ENCODE results near the gene ZNF14.
"Not testable (repeated sequence)": the region's sequence is repeated elsewhere in the genome, so short reads cannot be mapped to it uniquely, and the experiment has no call there.

Gene ZNF14

DNA sequence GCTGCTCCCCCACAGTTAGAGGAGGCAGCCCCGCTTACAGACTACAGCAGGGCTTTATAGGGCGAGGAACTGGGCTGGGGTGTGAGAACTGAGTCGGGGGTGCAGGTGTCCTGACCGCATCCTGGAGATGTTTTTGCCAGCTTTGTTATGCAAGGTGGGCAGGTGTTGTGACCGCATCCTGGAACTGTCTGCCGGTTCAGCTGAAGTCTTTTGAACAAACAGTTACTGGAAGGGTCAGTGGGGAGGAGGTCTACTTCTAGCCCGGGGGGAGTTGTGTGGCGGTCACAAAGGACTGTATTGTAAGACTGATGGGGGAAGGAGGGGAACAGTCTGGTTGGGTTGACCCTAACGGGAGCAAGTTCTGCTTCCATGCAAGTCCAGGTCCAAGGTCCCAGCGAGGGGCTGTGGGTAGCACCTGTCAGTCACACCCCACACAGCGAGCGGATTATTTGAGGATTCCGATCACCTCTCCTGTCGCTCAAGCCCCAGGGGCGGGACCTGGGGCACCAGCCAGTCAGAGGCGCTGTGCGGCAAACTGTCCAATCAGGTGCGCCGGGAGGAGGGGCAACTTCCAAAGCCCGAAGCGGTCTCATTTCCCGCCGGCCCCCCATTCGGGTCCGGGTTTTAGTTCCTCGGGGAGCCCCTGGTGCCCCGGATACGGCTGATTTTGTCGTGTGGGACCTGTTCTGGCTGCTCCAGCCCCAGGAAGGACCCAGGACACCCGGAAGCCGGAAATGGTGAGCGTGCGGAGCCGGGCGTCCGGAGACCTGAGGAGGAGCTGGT, 64.5 kb downstream of the ZNF14 start, which contains the start of gene ZNF101:
ZNF101 (plus strand) TSS at position 610 of the 783 bp plus-strand sequence; CDS start at position 735, 125 bp downstream.
- POLR2A ChIA-PET (ENCODE audit: low non-redundant PET), result interaction anchor here (1.0 kb wide), 1 partner anchor 197 kb away, joined by 3 read pairs; the partner anchor contains the start of gene ZNF253
- peak within 1 kb of the TSS; percentile 91 for H3K27ac ChIP-seq
- DNase-seq (ENCODE audit: low spot score), result peak; percentile 96
- CTCF ChIA-PET, result interaction anchor here (0.6 kb wide), 1 partner anchor 243 kb away, joined by 3 read pairs; no protein-coding TSS in a partner anchor
- TF ChIP-seq, protein P1, sequence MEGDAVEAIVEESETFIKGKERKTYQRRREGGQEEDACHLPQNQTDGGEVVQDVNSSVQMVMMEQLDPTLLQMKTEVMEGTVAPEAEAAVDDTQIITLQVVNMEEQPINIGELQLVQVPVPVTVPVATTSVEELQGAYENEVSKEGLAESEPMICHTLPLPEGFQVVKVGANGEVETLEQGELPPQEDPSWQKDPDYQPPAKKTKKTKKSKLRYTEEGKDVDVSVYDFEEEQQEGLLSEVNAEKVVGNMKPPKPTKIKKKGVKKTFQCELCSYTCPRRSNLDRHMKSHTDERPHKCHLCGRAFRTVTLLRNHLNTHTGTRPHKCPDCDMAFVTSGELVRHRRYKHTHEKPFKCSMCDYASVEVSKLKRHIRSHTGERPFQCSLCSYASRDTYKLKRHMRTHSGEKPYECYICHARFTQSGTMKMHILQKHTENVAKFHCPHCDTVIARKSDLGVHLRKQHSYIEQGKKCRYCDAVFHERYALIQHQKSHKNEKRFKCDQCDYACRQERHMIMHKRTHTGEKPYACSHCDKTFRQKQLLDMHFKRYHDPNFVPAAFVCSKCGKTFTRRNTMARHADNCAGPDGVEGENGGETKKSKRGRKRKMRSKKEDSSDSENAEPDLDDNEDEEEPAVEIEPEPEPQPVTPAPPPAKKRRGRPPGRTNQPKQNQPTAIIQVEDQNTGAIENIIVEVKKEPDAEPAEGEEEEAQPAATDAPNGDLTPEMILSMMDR (conservative IDR thresholded peaks at IDR 0.05; ENCODE audit: low read depth), result no peak

DNA sequence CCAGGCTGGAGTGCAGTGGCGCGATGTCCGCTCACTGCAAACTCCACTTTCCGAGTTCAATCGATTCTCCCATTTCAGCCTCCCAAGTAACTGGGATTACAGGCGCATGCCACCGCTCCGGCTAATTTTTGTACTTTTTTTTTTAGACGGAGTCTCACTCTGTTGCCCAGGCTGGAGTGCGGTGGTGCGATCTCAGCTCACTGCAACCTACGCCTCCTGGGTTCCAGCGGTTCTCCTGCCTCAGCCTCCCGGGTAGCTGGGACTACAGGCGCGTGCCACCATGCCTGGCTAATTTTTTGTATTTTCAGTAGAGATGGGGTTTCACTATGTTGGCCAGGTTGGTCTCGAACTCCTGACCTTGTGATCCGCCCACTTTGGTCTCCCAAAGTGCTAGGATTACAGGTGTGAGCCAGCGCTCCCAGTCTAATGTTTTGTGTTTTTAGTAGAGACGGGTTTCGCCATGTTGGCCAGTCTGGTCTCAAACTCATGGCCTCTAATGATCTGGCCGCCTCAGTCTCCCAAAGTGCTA, 67.4 kb downstream of the ZNF14 start:
- POLR2A ChIA-PET (ENCODE audit: low non-redundant PET), result interaction anchor here (0.6 kb wide), 1 partner anchor 32 kb away, joined by 5 read pairs; no protein-coding TSS in a partner anchor
- H3K27ac ChIP-seq, CTCF ChIA-PET: not testable (repeated sequence)

DNA sequence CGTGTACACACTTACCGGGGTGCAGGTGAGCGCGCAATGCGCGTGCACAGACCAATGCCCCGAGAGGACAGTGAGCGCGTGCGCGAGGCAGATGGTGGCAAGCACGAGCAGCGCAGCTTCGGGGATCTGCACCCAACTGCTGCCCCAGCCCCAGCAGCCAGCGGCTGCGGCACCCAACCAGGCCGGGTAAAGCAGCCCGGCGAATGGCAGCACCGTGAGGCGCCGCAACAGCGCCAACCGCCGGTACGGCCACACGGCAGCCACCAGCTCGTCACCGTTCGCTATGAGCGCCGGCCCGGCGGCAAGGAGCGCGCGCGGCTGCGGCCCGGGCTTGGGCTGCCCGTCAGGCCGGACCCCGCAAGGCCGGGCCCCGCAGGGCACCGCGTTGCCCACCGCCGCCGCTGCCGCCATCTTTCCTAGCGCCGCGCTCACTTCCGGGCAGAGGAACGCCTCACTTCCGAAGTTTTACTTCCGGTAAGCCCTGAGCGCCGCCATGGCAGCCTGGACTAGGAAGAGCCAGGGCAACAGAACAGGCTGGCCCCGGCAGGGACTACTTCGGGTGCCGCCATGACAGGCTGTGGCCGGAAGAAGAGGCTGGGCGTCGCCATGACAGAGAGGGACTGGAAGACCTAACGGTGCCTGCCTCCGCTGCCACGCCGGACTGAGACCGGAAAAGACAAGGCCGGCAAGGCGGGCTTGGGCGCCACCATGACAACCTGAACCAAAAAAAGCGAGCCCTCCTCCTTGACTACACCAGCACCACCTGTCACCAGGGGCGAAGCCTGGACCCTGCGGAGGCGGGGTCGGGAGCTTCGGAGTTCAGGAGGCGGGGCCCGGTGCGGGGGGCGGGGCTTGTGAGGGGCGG, 69.4 kb downstream of the ZNF14 start, which contains the start of gene ATP13A1:
ATP13A1 (minus strand) TSS at position 421 of the 865 bp plus-strand sequence; CDS start at position 411, 10 bp downstream.
- peak; percentile 89 for DNase-seq (ENCODE audit: low spot score)
- ChIA-PET POLR2A (ENCODE audit: low non-redundant PET) (interaction anchor here (0.5 to 1.2 kb wide), 2 partner anchors 11 to 113 kb away, joined by 3 to 4 read pairs; no protein-coding TSS in a partner anchor), CTCF (interaction anchor here (0.6 to 0.7 kb wide), 2 partner anchors 132 to 1386 kb away, joined by 4 to 6 read pairs; no protein-coding TSS in a partner anchor)
- H3K27ac ChIP-seq, result peak within 1 kb of the TSS; percentile 93
- TF ChIP-seq, protein P1 (conservative IDR thresholded peaks at IDR 0.05; ENCODE audit: low read depth), result no peak; the same call in 1 of the 2 replicates

More for the DNA sequence above, 67.4 kb downstream of the ZNF14 start:
- DNase-seq (ENCODE audit: low spot score), result not testable (repeated sequence)

DNA sequence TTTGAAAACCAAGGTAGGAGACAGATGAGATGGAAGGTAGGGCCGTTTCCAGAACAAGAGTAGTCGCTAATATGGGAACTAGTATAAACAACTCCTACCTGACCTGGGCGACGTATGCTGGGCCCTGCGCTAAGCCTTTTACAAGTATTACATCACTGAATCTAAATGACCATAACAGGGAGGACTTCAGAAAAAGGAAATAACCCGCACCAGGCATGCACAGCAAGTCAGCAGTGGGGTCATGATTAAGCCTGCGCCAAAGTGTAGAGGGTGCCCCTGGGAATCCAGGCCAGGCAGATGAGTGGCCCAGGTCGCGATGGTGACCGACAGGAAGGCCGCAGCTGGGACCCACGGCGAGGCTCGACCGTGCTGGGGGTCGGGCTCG, 70.0 kb downstream of the ZNF14 start:
- ChIA-PET POLR2A (ENCODE audit: low non-redundant PET) (interaction anchor here (1.2 kb wide), 1 partner anchor 114 kb away, joined by 3 read pairs; no protein-coding TSS in a partner anchor), CTCF (interaction anchor here (0.6 to 0.7 kb wide), 2 partner anchors 131 to 143 kb away, joined by 3 to 4 read pairs; no protein-coding TSS in a partner anchor)
- H3K27ac ChIP-seq, result peak overlapping the region; percentile 93
- DNase-seq (ENCODE audit: low spot score), result no peak
- TF ChIP-seq, protein P1 (conservative IDR thresholded peaks at IDR 0.05; ENCODE audit: low read depth), result no peak

DNA sequence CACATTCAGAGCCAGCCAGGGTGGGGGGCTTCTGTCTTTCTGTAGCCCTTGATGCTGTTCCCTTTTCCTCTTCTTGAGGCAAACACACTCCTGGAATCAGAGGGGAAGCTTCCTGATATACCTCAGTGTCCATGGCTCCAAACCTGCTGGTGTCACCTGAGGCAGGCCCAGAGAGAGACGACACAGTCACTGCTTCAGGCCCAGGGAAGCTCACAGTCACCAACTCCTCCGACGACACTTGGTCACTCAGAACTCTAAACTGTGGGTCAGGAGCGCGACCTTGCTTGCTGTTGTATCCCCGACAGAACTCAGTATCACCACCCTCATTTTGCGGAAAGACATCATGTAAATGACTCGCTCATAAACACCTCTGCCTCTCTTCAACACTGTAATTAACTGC, 70.6 kb downstream of the ZNF14 start:
- CTCF ChIA-PET, result interaction anchor here (0.6 to 1.2 kb wide), 3 partner anchors 19 to 142 kb away, joined by 3 to 4 read pairs (median 3); partner anchors contain the start of gene GMIP
- H3K27ac ChIP-seq, result 0 out of 2 replicates have a peak overlapping the region, but pooled peaks have one; percentile 33

DNA sequence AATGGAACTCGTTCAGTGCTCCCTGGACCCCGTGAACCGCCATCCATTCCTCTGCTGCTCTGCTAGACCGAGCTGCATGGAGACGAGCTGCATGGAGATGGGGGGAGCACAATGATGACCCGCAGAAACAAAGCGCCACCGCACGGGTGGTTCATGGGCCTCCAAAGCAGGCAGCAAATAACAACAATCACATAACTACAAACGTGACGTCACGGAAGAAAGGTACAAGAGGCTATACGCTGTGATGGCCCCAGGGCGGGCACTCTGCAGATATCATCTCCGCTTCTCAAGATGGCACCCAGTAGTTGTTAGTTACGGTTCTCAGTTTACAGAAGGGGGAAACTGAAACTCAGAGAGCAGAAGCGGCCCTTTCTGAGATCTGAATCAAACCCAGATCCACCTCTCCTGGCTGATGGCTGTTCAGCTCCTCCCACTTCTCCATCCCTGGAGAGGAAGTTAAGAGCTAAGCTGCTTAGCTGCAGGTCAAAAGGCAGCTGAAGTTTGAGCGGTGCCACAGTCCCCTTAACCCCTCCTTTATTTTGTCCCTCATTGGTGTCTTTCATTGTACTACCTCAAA, 71.1 kb downstream of the ZNF14 start:
- H3K27ac ChIP-seq, result peak overlapping the region; percentile 10
- ChIA-PET CTCF (interaction anchor here (1.2 kb wide), 1 partner anchor 18 kb away, joined by 3 read pairs; the partner anchor contains the start of gene GMIP), POLR2A (ENCODE audit: low non-redundant PET) (no interaction called here)
- DNase-seq (ENCODE audit: low spot score), result no peak
- TF ChIP-seq, protein P1 (conservative IDR thresholded peaks at IDR 0.05; ENCODE audit: low read depth), result no peak

More for the DNA sequence above, 70.6 kb downstream of the ZNF14 start:
- no peak for DNase-seq (ENCODE audit: low spot score)
- POLR2A ChIA-PET (ENCODE audit: low non-redundant PET), result no interaction called here
- TF ChIP-seq, protein P1 (conservative IDR thresholded peaks at IDR 0.05; ENCODE audit: low read depth), result no peak

All from RWPE1 (cell line).